Measurements from ENCODE around the gene HES1.

HES1 gene

GRCh38 chr3:194174980-194175379 lies 39.0 kb downstream of the HES1 start:
- FAIRE-seq = no peak

- FAIRE-seq = no peak
Measured at GRCh38 chr3:194176274-194176991, 40.5 kb downstream of the HES1 start.

GRCh38 chr3:194177141-194177540 lies 41.2 kb downstream of the HES1 start:
- FAIRE-seq = no peak

- FAIRE-seq = no peak
Measured at GRCh38 chr3:194178128-194178527, 42.2 kb downstream of the HES1 start.

- FAIRE-seq = no peak
Measured at GRCh38 chr3:194178669-194179068, 42.7 kb downstream of the HES1 start.

GRCh38 chr3:194180570-194180969 lies 44.6 kb downstream of the HES1 start:
- no peak for FAIRE-seq

- FAIRE-seq = no peak
Measured at GRCh38 chr3:194181612-194182529, 45.9 kb downstream of the HES1 start.

- FAIRE-seq = no peak
Measured at GRCh38 chr3:194183271-194183670, 47.3 kb downstream of the HES1 start.

GRCh38 chr3:194184265-194184751 lies 48.4 kb downstream of the HES1 start:
- FAIRE-seq = no peak

- FAIRE-seq = no peak
Measured at GRCh38 chr3:194184801-194185200, 48.9 kb downstream of the HES1 start.

- no peak for FAIRE-seq
Measured at GRCh38 chr3:194185221-194185620, 49.3 kb downstream of the HES1 start.

GRCh38 chr3:194187233-194187944 lies 51.4 kb downstream of the HES1 start:
- no peak for FAIRE-seq
